ENCODE measurements around the gene CDC20. TPM values are rescaled to one million over a fixed set of nuclear protein-coding genes. Genes with fewer than 3 reads are reported as not detected.

CDC20 gene
- total RNA-seq, 2 donors from 2014 or later = 2.2 to 14.9 TPM

GRCh38 chr1:43372172-43372571, 13.4 kb downstream of the CDC20 start:
- 96% methylated on average over 5 of the region's 5 CpGs for WGBS

GRCh38 chr1:43373066-43373940, 14.5 kb downstream of the CDC20 start:
- WGBS = 53% methylated on average over 4 of the region's 4 CpGs
- H3K27ac ChIP-seq = no peak overlapping the region
- intact Hi-C loops (cut with DNase I) = no loop called here

More at GRCh38 chr1:43372172-43372571, 13.4 kb downstream of the CDC20 start:
- Histone ChIP-seq H3K27ac (no peak overlapping the region), H3K27me3 (replicated peaks; ENCODE audit: insufficient read depth) (no peaks in the 10 kb centered on the region), H3K36me3 (no peaks in the 10 kb centered on the region), H3K4me3 (no peak overlapping the region), H3K4me1 (replicated peaks) (peaks cover 7% of the 10 kb centered on the region), H3K9me3 (no peaks in the 10 kb centered on the region)
- intact Hi-C loops (cut with DNase I) = no loop called here
- TF ChIP-seq CTCF (IDR thresholded peaks at IDR 0.05) = no peak
- no peak for TF ChIP-seq POLR2AphosphoS5 (IDR thresholded peaks at IDR 0.05)
- no peak for TF ChIP-seq POLR2A (IDR thresholded peaks at IDR 0.05)
- no peak for DNase-seq (ENCODE audit: low spot score)

GRCh38 chr1:43376723-43377235, 18.0 kb downstream of the CDC20 start:
- no peaks in the 10 kb centered on the region for H3K27me3 ChIP-seq (replicated peaks; ENCODE audit: insufficient read depth)
- H3K4me3 ChIP-seq = no peak overlapping the region
- 71% methylated on average over 7 of the region's 7 CpGs for WGBS
- intact Hi-C loops (cut with DNase I) = no loop called here
- DNase-seq (ENCODE audit: low spot score) = no peak
- TF ChIP-seq CTCF (IDR thresholded peaks at IDR 0.05) = no peak
- no peak for TF ChIP-seq POLR2AphosphoS5 (IDR thresholded peaks at IDR 0.05)
- no peak for TF ChIP-seq POLR2A (IDR thresholded peaks at IDR 0.05)
- H3K36me3 ChIP-seq = no peaks in the 10 kb centered on the region
- no peaks in the 10 kb centered on the region for H3K4me1 ChIP-seq (replicated peaks)
- no peak overlapping the region for H3K27ac ChIP-seq
- H3K9me3 ChIP-seq = no peaks in the 10 kb centered on the region

More at GRCh38 chr1:43373066-43373940, 14.5 kb downstream of the CDC20 start:
- Histone ChIP-seq H3K36me3 (no peaks in the 10 kb centered on the region), H3K9me3 (no peaks in the 10 kb centered on the region), H3K27me3 (replicated peaks; ENCODE audit: insufficient read depth) (no peaks in the 10 kb centered on the region), H3K4me3 (no peak overlapping the region), H3K4me1 (replicated peaks) (peaks cover 7% of the 10 kb centered on the region)
- no peak for TF ChIP-seq CTCF (IDR thresholded peaks at IDR 0.05)
- TF ChIP-seq POLR2A (IDR thresholded peaks at IDR 0.05) = no peak
- no peak for TF ChIP-seq POLR2AphosphoS5 (IDR thresholded peaks at IDR 0.05)
- DNase-seq (ENCODE audit: low spot score) = no peak

- no peak for DNase-seq (ENCODE audit: low spot score)
- Histone ChIP-seq H3K27me3 (replicated peaks; ENCODE audit: insufficient read depth) (no peaks in the 10 kb centered on the region), H3K27ac (no peak overlapping the region), H3K4me3 (no peak overlapping the region), H3K36me3 (no peaks in the 10 kb centered on the region), H3K4me1 (replicated peaks) (no peaks in the 10 kb centered on the region), H3K9me3 (no peaks in the 10 kb centered on the region)
- 100% methylated on average over 1 of the region's 1 CpG for whole genome bisulfite sequencing
- intact Hi-C loops (cut with DNase I) = no loop called here
- TF ChIP-seq POLR2AphosphoS5 (IDR thresholded peaks at IDR 0.05) = no peak
- no peak for TF ChIP-seq POLR2A (IDR thresholded peaks at IDR 0.05)
- TF ChIP-seq CTCF (IDR thresholded peaks at IDR 0.05) = no peak
These were observed 19.1 kb downstream of the CDC20 start for GRCh38 chr1:43377831-43378230.

Data from prostate gland (tissue), 2 donors.